B cell (primary cell): Measurements from ENCODE around the gene MAD2L2. TPM values are rescaled to one million over a fixed set of nuclear protein-coding genes. Genes with fewer than 3 reads are reported as not detected.

ENCODE experiments used
- ATAC-seq: fragments of 200-7000 bp; cut with Tn5 transposase; one replicate; pipeline ENCODE4 v1.10.0; 2021; ENCODE audit warnings: low read depth, mild to moderate bottlenecking, moderate number of reproducible peaks, moderate library complexity
- CTCF ChIA-PET: fragments of 350-600 bp; sonication (Branson Sonifier 250); formaldehyde crosslinking; loops from one replicate; lab custom pipeline; 2021; ENCODE audit warnings: antibody characterized with exemption, inconsistent platforms; lab: Charles Lee
- POLR2A ChIA-PET: fragments of 350-600 bp; sonication (Branson Sonifier 250); formaldehyde crosslinking; loops from one replicate; lab custom pipeline; 2021; ENCODE audit warnings: antibody characterized with exemption; lab: Charles Lee
- DNase-seq: peaks from one replicate; pipeline ENCODE4 v3.0.0; 2013
- H2AFZ ChIP-seq: 2 replicates; pipeline ENCODE4 v1.6.1; 2012; ENCODE audit warnings: mild to moderate bottlenecking, low read depth, low read length; ENCODE audit not compliant: insufficient read depth, poor library complexity, severe bottlenecking
- H3K27ac ChIP-seq, 2 donors: 1 replicate in 1 of 2; 2 replicates in 1 of 2; pipeline ENCODE4 v1.5.1; 2012 to 2013; ENCODE audit warnings: low read length in 2 of 2, mild to moderate bottlenecking in 2 of 2, moderate library complexity in 1 of 2
- H3K27me3 ChIP-seq, 4 experiments: fragments of 200-600 bp in 1 of 4; sonication (generic) in 1 of 4; replicated peaks in 1 of 4; 1 replicate in 2 of 4; 2 replicates in 2 of 4; pipeline versions ENCODE4 v1.6.1 to v1.7.0; 2013 to 2016; ENCODE audit warnings: low read length in 3 of 4, mild to moderate bottlenecking in 2 of 4, mixed read lengths in 1 of 4, moderate library complexity in 1 of 4; ENCODE audit not compliant: insufficient read depth in 4 of 4, control insufficient read depth in 3 of 4; ENCODE audit errors: control extremely low read depth in 1 of 4
- H3K36me3 ChIP-seq, 2 experiments: replicated peaks in 1 of 2; 1 replicate in 1 of 2; 2 replicates in 1 of 2; pipeline versions ENCODE4 v1.6.1 to v1.7.1; 2013; ENCODE audit warnings: low read length in 1 of 2; ENCODE audit not compliant: insufficient read depth in 2 of 2, control insufficient read depth in 1 of 2; ENCODE audit errors: control extremely low read depth in 1 of 2, extremely low read depth in 1 of 2
- H3K4me1 ChIP-seq, 2 donors: fragments of 200-600 bp in 1 of 2; sonication (generic) in 1 of 2; 1 replicate in 1 of 2; 2 replicates in 1 of 2; pipeline versions ENCODE4 v1.5.1 to v1.6.1; 2013 to 2017; ENCODE audit warnings: low read length in 2 of 2; ENCODE audit not compliant: control insufficient read depth in 2 of 2, insufficient read depth in 2 of 2
- H3K4me2 ChIP-seq: replicated peaks from 2 replicates; pipeline ENCODE3; 2012; ENCODE audit warnings: mild to moderate bottlenecking, low read depth, low read length; ENCODE audit not compliant: poor library complexity, severe bottlenecking
- H3K4me3 ChIP-seq, 5 experiments: fragments of 200-600 bp in 1 of 5; sonication (generic) in 1 of 5; 1 replicate in 3 of 5; 2 replicates in 2 of 5; pipeline versions ENCODE4 v1.5.1 to v1.7.0; 2011 to 2016; ENCODE audit warnings: low read length in 4 of 5, mild to moderate bottlenecking in 4 of 5, low read depth in 2 of 5, control low read depth in 1 of 5, moderate library complexity in 1 of 5; ENCODE audit not compliant: insufficient read depth in 1 of 5; ENCODE audit errors: control extremely low read depth in 1 of 5, extremely low read depth in 1 of 5
- H3K79me2 ChIP-seq: fragments of 200-600 bp; sonication (generic); one replicate; pipeline ENCODE4 v1.6.0; 2016; ENCODE audit warnings: low read length; ENCODE audit not compliant: control insufficient read depth, insufficient read depth
- H3K9ac ChIP-seq: fragments of 200-600 bp; sonication (generic); 2 replicates; pipeline ENCODE4 v1.6.1; 2017; ENCODE audit warnings: mild to moderate bottlenecking, low read length, moderate library complexity
- H3K9me3 ChIP-seq, 3 donors: one replicate each; pipeline versions ENCODE4 v1.6.1 to v1.7.1; 2013; ENCODE audit warnings: low read length in 2 of 3; ENCODE audit not compliant: control insufficient read depth in 2 of 3, insufficient read depth in 1 of 3; ENCODE audit errors: control extremely low read depth in 1 of 3
- H4K20me1 ChIP-seq: 2 replicates; pipeline ENCODE4 v1.6.0; 2012; ENCODE audit warnings: mild to moderate bottlenecking, low read length; ENCODE audit not compliant: insufficient read depth, control insufficient read depth, poor library complexity, severe bottlenecking
- H3K27ac Mint-ChIP-seq: one replicate; pipeline ENCODE4 v1.8.0; 2021; ENCODE audit warnings: mixed read lengths
- H3K27me3 Mint-ChIP-seq: one replicate; pipeline ENCODE4 v1.8.0; 2021; ENCODE audit warnings: mixed read lengths
- H3K4me1 Mint-ChIP-seq: one replicate; pipeline ENCODE4 v1.8.0; 2021; ENCODE audit warnings: mixed read lengths
- H3K4me3 Mint-ChIP-seq: one replicate; pipeline ENCODE4 v1.8.0; 2021; ENCODE audit warnings: mixed read lengths
- H3K9me3 Mint-ChIP-seq: one replicate; pipeline ENCODE4 v1.8.0; 2022; ENCODE audit warnings: mixed read lengths; ENCODE audit not compliant: insufficient read depth
- CTCF ChIP-seq: fragments of 200-600 bp; IDR thresholded peaks from one replicate; pipeline ENCODE4 v1.8.0; 2022; ENCODE audit warnings: antibody characterized with exemption, mild to moderate bottlenecking
- EZH2 ChIP-seq: IDR thresholded peaks from 2 replicates; pipeline ENCODE4 v1.6.1; 2012; ENCODE audit warnings: borderline replicate concordance, low read depth, mild to moderate bottlenecking, moderate library complexity, low read length; ENCODE audit not compliant: insufficient read depth, poor library complexity, severe bottlenecking
- WGBS: methylation state at CpG from one replicate; pipeline ENCODE4 v1.1.5; 2013; ENCODE audit warnings: missing lambda C conversion rate; ENCODE audit not compliant: insufficient coverage; 5-methylcytosine and 5-hydroxymethylcytosine counted together
- intact Hi-C: fragments of 100-400 bp; cut with micrococcal nuclease; formaldehyde crosslinking; loops from one replicate; pipeline ENCODE4 v1.10.0; 2022
- polyA plus RNA-seq: library from polyadenylated mRNA; depleted of rRNA; stranded (reverse); fragments of >200 nt; gene quantifications from 2 replicates; pipeline ENCODE4 v1.2.3, GENCODE V29; 2012
- total RNA-seq, 2 donors: library from RNA; stranded (reverse); fragments of 120-200 nt in 1 of 2; gene quantifications; 1 replicate in 1 of 2; 2 replicates in 1 of 2; pipeline versions ENCODE4 v1.2.3 to v1.2.4, GENCODE V29; 2013 to 2022

Gene MAD2L2
- total and polyA plus RNA-seq, 2 donors (not counting 1 experiment from before 2014, with no cell fraction given), result 29.0 to 42.2 TPM

DNA sequence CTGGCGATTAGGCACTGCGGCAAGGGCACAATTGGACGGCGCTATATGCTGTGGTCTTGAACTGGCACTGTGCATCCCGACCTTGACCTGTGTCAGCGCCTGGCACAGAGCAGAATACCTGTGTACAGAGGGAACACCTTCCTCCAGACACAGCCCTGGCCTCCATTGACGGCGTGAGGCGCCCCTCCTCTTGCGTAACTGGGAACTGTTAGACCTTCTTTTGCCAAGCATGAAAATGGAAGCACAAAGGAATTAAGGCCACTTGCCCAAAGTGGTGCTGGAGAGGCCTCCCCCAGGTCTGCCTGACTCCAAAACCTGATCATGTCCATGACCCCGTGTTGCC, 48.2 kb upstream of the MAD2L2 start:
- intact Hi-C loops, result no loop called here
- Histone ChIP-seq H3K27me3 (no peaks in the 10 kb centered on the region), H3K36me3 (no peaks in the 10 kb centered on the region), H3K4me2 (peak overlapping the region; percentile 90), H3K9ac (no peak overlapping the region), H3K4me1 (peaks cover 38 to 45% of the 10 kb centered on the region in 2 donors), H3K79me2 (no peaks in the 10 kb centered on the region), H3K4me3 (no peak overlapping the region), H2AFZ (peak overlapping the region; percentile 45), H3K27ac (peak overlapping the region in 1 of 2 donors; percentile 14), H4K20me1 (no peaks in the 10 kb centered on the region), H3K9me3 (peaks cover 0 to 2% (median 0%) of the 10 kb centered on the region in 3 donors)
- no peak overlapping the region for H3K4me3 Mint-ChIP-seq
- DNase-seq (no peak), ATAC-seq (no peak)
- H3K27ac Mint-ChIP-seq, result no peak overlapping the region
- CTCF ChIA-PET, result interaction anchor here (1.2 kb wide), 1 partner anchor 9 kb away, joined by 6 read pairs; no protein-coding TSS in a partner anchor
- POLR2A ChIA-PET, result interaction anchor here (0.6 kb wide), 1 partner anchor 73 kb away, joined by 3 read pairs; no protein-coding TSS in a partner anchor
- TF ChIP-seq CTCF (no peak), EZH2 (no peak)
- WGBS, result 98% methylated on average over 11 of the region's 11 CpGs
- no peaks in the 10 kb centered on the region for H3K27me3 Mint-ChIP-seq
- H3K9me3 Mint-ChIP-seq, result no peaks in the 10 kb centered on the region
- H3K4me1 Mint-ChIP-seq, result peaks cover 36% of the 10 kb centered on the region

DNA sequence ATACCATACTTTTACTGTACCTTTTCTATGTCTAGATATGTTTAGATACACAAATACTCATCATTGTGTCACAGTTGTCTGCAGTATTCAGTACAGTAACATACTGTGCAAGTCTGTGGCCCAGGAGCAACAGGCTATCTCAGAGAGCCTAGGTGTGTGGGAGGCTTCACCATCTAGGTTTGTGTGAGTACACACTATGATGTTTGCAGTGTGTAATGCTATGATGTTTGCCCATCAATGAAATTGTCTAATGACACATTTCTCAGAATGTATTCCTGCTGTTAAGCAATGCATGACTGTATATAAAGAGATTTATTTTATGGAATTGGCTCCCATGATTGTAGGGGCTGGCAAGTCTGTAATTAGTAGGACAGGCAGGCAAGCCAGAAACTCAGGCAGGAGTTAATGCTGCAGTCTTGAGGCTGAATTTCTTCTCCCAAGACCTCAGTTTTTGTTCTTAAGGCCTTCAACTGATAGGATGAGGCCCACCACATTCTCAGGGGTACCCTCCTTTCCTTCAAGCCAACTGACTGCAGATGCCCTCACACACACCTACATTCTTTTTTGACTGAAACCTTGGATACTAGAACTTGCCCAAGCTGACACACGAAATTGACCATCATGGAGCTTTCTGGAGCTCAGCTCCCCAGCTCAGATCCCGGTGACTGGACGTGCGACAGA, 47.3 kb upstream of the MAD2L2 start:
- Mint-ChIP-seq H3K9me3 (no peaks in the 10 kb centered on the region), H3K4me3 (no peak overlapping the region), H3K4me1 (peaks cover 36% of the 10 kb centered on the region), H3K27ac (no peak overlapping the region), H3K27me3 (no peaks in the 10 kb centered on the region)
- DNase-seq, result no peak
- H3K4me2 ChIP-seq, result no peak overlapping the region
- no peaks in the 10 kb centered on the region for H3K79me2 ChIP-seq
- peaks cover 38 to 45% of the 10 kb centered on the region in 2 donors for H3K4me1 ChIP-seq
- ChIA-PET POLR2A (no interaction called here), CTCF (interaction anchor here (1.2 kb wide), 1 partner anchor 9 kb away, joined by 6 read pairs; no protein-coding TSS in a partner anchor)
- 98% methylated on average over 4 of the region's 4 CpGs for WGBS
- intact Hi-C loops, result no loop called here
- TF ChIP-seq EZH2, result no peak
- no peak for TF ChIP-seq CTCF
- no peak overlapping the region for H3K4me3 ChIP-seq
- H3K27ac ChIP-seq, result no peak overlapping the region
- no peak overlapping the region for H3K9ac ChIP-seq
- no peaks in the 10 kb centered on the region for H3K27me3 ChIP-seq
- no peak overlapping the region for H2AFZ ChIP-seq
- H3K36me3 ChIP-seq, result no peaks in the 10 kb centered on the region
- peaks cover 0 to 2% (median 0%) of the 10 kb centered on the region in 3 donors for H3K9me3 ChIP-seq
- H4K20me1 ChIP-seq, result no peaks in the 10 kb centered on the region
- no peak for ATAC-seq
